ENCODE data around the gene VANGL2. TPM values are rescaled to one million over a fixed set of nuclear protein-coding genes. Genes with fewer than 3 reads are reported as not detected.

The VANGL2 gene
- total and polyA plus RNA-seq, 2 of the 4 experiments (the other 2 are of a cell fraction): 0.36 to 3.6 TPM

- Histone ChIP-seq H2BK5ac (ENCODE audit: low read depth, low read length, poor library complexity, severe bottlenecking) (no peak overlapping the region), H3K36me3 (ENCODE audit: control insufficient read depth, insufficient read depth, low read length) (no peaks in the 10 kb centered on the region), H3K56ac (ENCODE audit: extremely low read depth, insufficient read depth, low read length) (no peak overlapping the region), H2AFZ (replicated peaks; ENCODE audit: low read length, poor library complexity) (no peak overlapping the region), H3K4me3 (ENCODE audit: insufficient read depth, low read depth, low read length) (no peak overlapping the region), H4K20me1 (ENCODE audit: insufficient read depth, low read length) (no peaks in the 10 kb centered on the region), H3K79me1 (ENCODE audit: low read depth in 1 of 2, low read length in 2 of 2) (no peaks in the 10 kb centered on the region), H4K8ac (ENCODE audit: low read depth in 2 of 2, low read length in 2 of 2) (no peak overlapping the region), H3K14ac (replicated peaks; ENCODE audit: low read depth, low read length) (no peak overlapping the region), H2BK15ac (ENCODE audit: low read depth, low read length) (no peak overlapping the region), H2AK5ac (ENCODE audit: low read depth, low read length) (no peak overlapping the region), H2AK9ac (replicated peaks; ENCODE audit: low read depth, low read length, poor library complexity) (no peak overlapping the region), H4K91ac (ENCODE audit: insufficient read depth, low read depth, low read length) (no peak overlapping the region), H3K9me1 (ENCODE audit: insufficient read depth, low read length) (no peaks in the 10 kb centered on the region), H3K9ac (ENCODE audit: low read depth, low read length) (no peak overlapping the region), H3K27ac (ENCODE audit: insufficient read depth, low read length) (no peak overlapping the region), H3K4ac (ENCODE audit: low read depth, low read length) (no peak overlapping the region), H2BK120ac (ENCODE audit: low read depth, low read length) (no peak overlapping the region), H2BK20ac (ENCODE audit: low read depth, low read length) (no peak overlapping the region), H3K18ac (ENCODE audit: low read depth, low read length) (no peak overlapping the region), H3K27me3 (ENCODE audit: control insufficient read depth, insufficient read depth, low read length) (no peaks in the 10 kb centered on the region), H3K23ac (ENCODE audit: low read depth, low read length) (no peak overlapping the region), H3K9me3 (ENCODE audit: control insufficient read depth, insufficient read depth, low read length) (no peaks in the 10 kb centered on the region), H3K4me1 (ENCODE audit: control insufficient read depth, insufficient read depth, low read length) (no peaks in the 10 kb centered on the region), H4K5ac (ENCODE audit: low read depth, low read length) (no peak overlapping the region), H3K4me2 (ENCODE audit: low read depth, low read length) (no peak overlapping the region)
- in situ Hi-C loops (cut with MboI; ENCODE audit: low sequenced_read_pairs) (no loop called here), dilution Hi-C loops (cut with HindIII; ENCODE audit: low sequenced_read_pairs, unreplicated experiment) (no loop called here), intact Hi-C loops (cut with micrococcal nuclease) (no loop called here)
- POLR2A ChIA-PET (ENCODE audit: unreplicated experiment): interaction anchor here (0.6 kb wide), 1 partner anchor 19 kb away, joined by 3 read pairs; no protein-coding TSS in a partner anchor
- BruUV-seq (replicated peaks): no TSS peak
- WGBS, 2 experiments (ENCODE audit: extremely low coverage in 2 of 2, insufficient read length in 1 of 2): no CpG with 5 or more reads among the region's 2 CpGs
- TF ChIP-seq POLR2A (IDR thresholded peaks at IDR 0.05; ENCODE audit: low read depth, low read length): no peak
- TF ChIP-seq CHD1 (IDR thresholded peaks at IDR 0.05; ENCODE audit: low read depth, low read length): no peak
- TF ChIP-seq USF2 (IDR thresholded peaks at IDR 0.05; ENCODE audit: low read depth, low read length): no peak
- no peak for TF ChIP-seq RFX5 (IDR thresholded peaks at IDR 0.05; ENCODE audit: low read depth, low read length)
- no peak for TF ChIP-seq CTCF (conservative IDR thresholded peaks at IDR 0.05; ENCODE audit: low read depth, low read length)
- TF ChIP-seq RAD21 (IDR thresholded peaks at IDR 0.05; ENCODE audit: low read length): no peak
- TF ChIP-seq ELK1 (IDR thresholded peaks at IDR 0.05; ENCODE audit: borderline replicate concordance, low read depth, low read length): no peak
- no peak for TF ChIP-seq FOS (IDR thresholded peaks at IDR 0.05; ENCODE audit: low read depth, low read length)
- no peak for TF ChIP-seq MAFK (IDR thresholded peaks at IDR 0.05; ENCODE audit: low read depth, low read length)
- TF ChIP-seq BHLHE40 (IDR thresholded peaks at IDR 0.05; ENCODE audit: low read depth, low read length): no peak
- TF ChIP-seq RCOR1 (IDR thresholded peaks at IDR 0.05; ENCODE audit: insufficient replicate concordance, low read length): no peak
- TF ChIP-seq MAZ (IDR thresholded peaks at IDR 0.05; ENCODE audit: borderline replicate concordance, low read depth, low read length): no peak
- ATAC-seq (ENCODE audit: low read depth): no peak
- CTCF ChIA-PET: no interaction called here
- no peak for DNase-seq
Observed at GRCh38 chr1:160466961-160467360, 66.6 kb downstream of the VANGL2 start.

Measured in IMR-90 (cell line).